DND-41 (cell line): Measurements from ENCODE around the gene CHSY1.

ENCODE experiments used
- ATAC-seq: fragments of 200-7000 bp; cut with Tn5 transposase; 3 replicates; pipeline ENCODE4 v1.9.1; 2021; ENCODE audit warnings: low read depth; ENCODE audit not compliant: insufficient read depth
- DNase-seq: peaks from one replicate; pipeline ENCODE4 v3.0.0-alpha.2; 2020
- H2AFZ ChIP-seq: 2 replicates; pipeline ENCODE4 v1.6.0; 2012; ENCODE audit warnings: low read depth, low read length
- H3K27ac ChIP-seq: 2 replicates; pipeline ENCODE4 v1.5.1; 2012; ENCODE audit warnings: low read length, inconsistent platforms
- H3K27me3 ChIP-seq: fragments of 200-600 bp; sonication (generic); 2 replicates; pipeline ENCODE4 v1.6.0; 2012; ENCODE audit warnings: low read length, mild to moderate bottlenecking, inconsistent platforms; ENCODE audit not compliant: insufficient read depth, poor library complexity
- H3K36me3 ChIP-seq: 2 replicates; pipeline ENCODE4 v1.5.1; 2012; ENCODE audit warnings: low read length, inconsistent platforms; ENCODE audit not compliant: insufficient read depth
- H3K4me1 ChIP-seq: 2 replicates; pipeline ENCODE4 v1.5.1; 2012; ENCODE audit warnings: mild to moderate bottlenecking, low read length; ENCODE audit not compliant: insufficient read depth
- H3K4me2 ChIP-seq: 2 replicates; pipeline ENCODE4 v1.6.0; 2012; ENCODE audit warnings: mild to moderate bottlenecking, moderate library complexity, low read length, inconsistent platforms; ENCODE audit not compliant: insufficient read depth
- H3K4me3 ChIP-seq, 2 experiments: fragments of 200-600 bp in 1 of 2; shearing (Covaris generic) in 1 of 2; 2 replicates each; pipeline ENCODE4 v1.5.1; 2012 to 2016; ENCODE audit warnings: inconsistent platforms in 2 of 2, low read length in 2 of 2, mild to moderate bottlenecking in 2 of 2, low read depth in 1 of 2, moderate library complexity in 1 of 2
- H3K79me2 ChIP-seq: 2 replicates; pipeline ENCODE4 v1.6.0; 2012; ENCODE audit warnings: low read length, inconsistent platforms; ENCODE audit not compliant: insufficient read depth
- H3K9ac ChIP-seq: 2 replicates; pipeline ENCODE4 v1.6.0; 2012; ENCODE audit warnings: low read depth, mild to moderate bottlenecking, inconsistent platforms, low read length, moderate library complexity
- H3K9me3 ChIP-seq: 2 replicates; pipeline ENCODE4 v1.5.1; 2012; ENCODE audit warnings: low read length, moderate library complexity, mild to moderate bottlenecking, inconsistent platforms; ENCODE audit not compliant: insufficient read depth, severe bottlenecking
- H4K20me1 ChIP-seq: 2 replicates; pipeline ENCODE4 v1.6.0; 2012; ENCODE audit warnings: low read length; ENCODE audit not compliant: insufficient read depth
- EZH2 ChIP-seq: IDR thresholded peaks from 3 replicates; pipeline ENCODE4 v1.6.1; 2012; ENCODE audit warnings: borderline replicate concordance, low read depth, mild to moderate bottlenecking, moderate library complexity, low read length, inconsistent platforms; ENCODE audit not compliant: severe bottlenecking
- TF ChIP-seq, protein P1 (sequence below): IDR thresholded peaks from 2 replicates; pipeline ENCODE4 v1.5.1; 2012; ENCODE audit warnings: borderline replicate concordance, low read length, moderate library complexity, mild to moderate bottlenecking; ENCODE audit not compliant: poor library complexity, severe bottlenecking; ENCODE audit errors: extremely low read depth

The CHSY1 gene

DNA sequence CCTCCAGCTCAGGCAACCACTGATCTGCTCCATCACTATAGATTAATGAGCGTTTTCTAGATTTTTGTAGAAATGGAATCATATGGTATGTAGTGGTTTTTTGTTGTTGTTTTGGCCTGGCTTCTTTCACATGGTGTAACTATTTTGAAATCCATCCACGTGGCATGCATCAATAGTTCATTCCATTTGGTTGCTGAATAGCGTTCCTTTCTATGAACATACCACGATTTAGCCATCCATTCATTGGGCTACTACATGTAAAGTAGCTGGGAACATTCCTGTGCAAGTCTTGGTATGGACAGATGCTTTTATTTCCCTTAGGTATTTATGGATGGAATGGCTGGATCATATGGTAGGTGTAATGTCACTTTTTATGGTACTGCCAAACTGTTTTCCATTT, 10.7 kb upstream of the CHSY1 start:
- no peak for TF ChIP-seq EZH2
- TF ChIP-seq, protein P1, sequence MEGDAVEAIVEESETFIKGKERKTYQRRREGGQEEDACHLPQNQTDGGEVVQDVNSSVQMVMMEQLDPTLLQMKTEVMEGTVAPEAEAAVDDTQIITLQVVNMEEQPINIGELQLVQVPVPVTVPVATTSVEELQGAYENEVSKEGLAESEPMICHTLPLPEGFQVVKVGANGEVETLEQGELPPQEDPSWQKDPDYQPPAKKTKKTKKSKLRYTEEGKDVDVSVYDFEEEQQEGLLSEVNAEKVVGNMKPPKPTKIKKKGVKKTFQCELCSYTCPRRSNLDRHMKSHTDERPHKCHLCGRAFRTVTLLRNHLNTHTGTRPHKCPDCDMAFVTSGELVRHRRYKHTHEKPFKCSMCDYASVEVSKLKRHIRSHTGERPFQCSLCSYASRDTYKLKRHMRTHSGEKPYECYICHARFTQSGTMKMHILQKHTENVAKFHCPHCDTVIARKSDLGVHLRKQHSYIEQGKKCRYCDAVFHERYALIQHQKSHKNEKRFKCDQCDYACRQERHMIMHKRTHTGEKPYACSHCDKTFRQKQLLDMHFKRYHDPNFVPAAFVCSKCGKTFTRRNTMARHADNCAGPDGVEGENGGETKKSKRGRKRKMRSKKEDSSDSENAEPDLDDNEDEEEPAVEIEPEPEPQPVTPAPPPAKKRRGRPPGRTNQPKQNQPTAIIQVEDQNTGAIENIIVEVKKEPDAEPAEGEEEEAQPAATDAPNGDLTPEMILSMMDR, result no peak
- Histone ChIP-seq H3K79me2 (no peaks in the 10 kb centered on the region), H3K27me3 (no peaks in the 10 kb centered on the region), H3K36me3 (no peaks in the 10 kb centered on the region), H4K20me1 (no peaks in the 10 kb centered on the region), H3K4me1 (no peaks in the 10 kb centered on the region), H2AFZ (no peak overlapping the region), H3K27ac (no peak overlapping the region), H3K4me3 (no peak overlapping the region), H3K9ac (no peak overlapping the region), H3K9me3 (no peaks in the 10 kb centered on the region), H3K4me2 (no peak overlapping the region)
- DNase-seq, result no peak
- no peak for ATAC-seq

GRCh38 chr15:101258238-101259144, 6.6 kb upstream of the CHSY1 start:
- H4K20me1 ChIP-seq, result no peaks in the 10 kb centered on the region
- H3K4me2 ChIP-seq, result no peak overlapping the region
- H3K79me2 ChIP-seq, result no peaks in the 10 kb centered on the region
- no peak overlapping the region for H3K27ac ChIP-seq
- peak; percentile 61 for DNase-seq
- no peaks in the 10 kb centered on the region for H3K27me3 ChIP-seq
- H3K9me3 ChIP-seq, result no peaks in the 10 kb centered on the region
- H3K36me3 ChIP-seq, result no peaks in the 10 kb centered on the region
- H3K4me1 ChIP-seq, result peaks cover 27% of the 10 kb centered on the region
- no peak overlapping the region for H2AFZ ChIP-seq
- peak; percentile 66 for ATAC-seq
- TF ChIP-seq, protein P1, result peak; percentile 90
- no peak for TF ChIP-seq EZH2
- H3K4me3 ChIP-seq, result no peak overlapping the region
- H3K9ac ChIP-seq, result no peak overlapping the region

DNA sequence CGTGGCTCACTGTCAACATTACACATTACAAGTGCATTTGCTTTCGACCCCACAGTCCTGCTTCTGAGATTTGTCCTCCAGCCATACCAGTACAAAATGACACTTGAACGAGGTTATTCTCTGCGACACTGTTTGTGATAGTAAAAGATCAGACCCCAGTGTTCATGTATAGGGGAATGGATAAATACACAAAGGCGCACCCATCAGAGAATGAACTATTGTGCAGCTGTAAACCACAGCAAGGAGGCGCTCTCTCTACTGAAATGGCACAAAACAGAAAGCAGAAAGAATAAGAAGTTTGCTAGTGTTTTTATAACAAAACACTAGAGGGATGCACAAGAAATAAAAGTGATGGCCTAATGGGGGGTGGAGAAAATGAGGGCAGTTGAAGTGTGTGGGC, 4.9 kb upstream of the CHSY1 start:
- ATAC-seq (no peak), DNase-seq (peak; percentile 20)
- no peak overlapping the region for H2AFZ ChIP-seq
- no peaks in the 10 kb centered on the region for H4K20me1 ChIP-seq
- TF ChIP-seq, protein P1, result peak; percentile 53
- no peak for TF ChIP-seq EZH2
- H3K9ac ChIP-seq, result no peak overlapping the region
- no peak overlapping the region for H3K27ac ChIP-seq
- no peaks in the 10 kb centered on the region for H3K9me3 ChIP-seq
- peaks cover 11% of the 10 kb centered on the region for H3K27me3 ChIP-seq
- no peak overlapping the region for H3K4me2 ChIP-seq
- H3K4me1 ChIP-seq, result peaks cover 38% of the 10 kb centered on the region
- H3K36me3 ChIP-seq, result no peaks in the 10 kb centered on the region; the same call in 1 of the 2 replicates
- H3K79me2 ChIP-seq, result peaks cover 1% of the 10 kb centered on the region
- no peak overlapping the region for H3K4me3 ChIP-seq
